ENCODE data around the gene TNRC6A. TPM values are rescaled to one million over a fixed set of nuclear protein-coding genes. Genes with fewer than 3 reads are reported as not detected.

TNRC6A gene
- total and polyA plus RNA-seq, 4 donors = 9.3 to 42.3 (median 22.9) TPM

DNA sequence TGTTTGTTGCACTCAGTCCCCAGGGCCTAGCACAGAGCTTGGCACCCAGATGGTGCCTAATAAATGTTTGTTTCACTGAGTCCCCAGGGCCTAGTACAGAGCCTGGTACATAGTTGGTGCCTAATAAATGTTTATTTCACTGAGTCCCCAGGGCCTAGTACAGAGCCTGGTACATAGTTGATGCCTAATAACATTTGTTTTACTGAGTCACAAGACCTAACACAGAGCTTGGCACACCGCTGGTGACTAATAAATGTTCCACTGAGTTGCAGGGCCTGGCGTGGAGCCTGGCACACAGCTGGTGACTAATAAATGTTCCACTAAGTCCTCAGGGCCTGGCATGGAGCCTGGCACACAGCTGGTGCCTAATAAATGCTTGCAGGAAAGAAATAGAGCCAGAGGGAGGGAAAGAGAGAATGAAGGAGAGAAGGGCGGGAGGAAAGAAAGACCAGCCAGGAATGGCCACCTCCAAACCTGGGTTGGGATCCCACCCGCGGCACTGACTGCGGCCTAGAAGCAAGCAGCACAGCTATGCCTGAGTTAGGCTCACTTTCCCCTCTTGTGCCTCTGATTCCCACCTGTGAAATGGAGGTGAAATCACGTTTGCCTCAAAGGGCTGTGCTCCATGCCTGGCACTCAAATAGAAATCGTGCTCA lies 123.8 kb downstream of the TNRC6A start:
- TF ChIP-seq GABPA (IDR thresholded peaks at IDR 0.05 in 1 of 2, conservative IDR thresholded peaks at IDR 0.05 in 1 of 2) (no peak), HNF4G (IDR thresholded peaks at IDR 0.05) (no peak), SP1 (IDR thresholded peaks at IDR 0.05) (no peak), YY1 (IDR thresholded peaks at IDR 0.05) (no peak), HNF4A (conservative IDR thresholded peaks at IDR 0.05) (no peak), TAF1 (conservative IDR thresholded peaks at IDR 0.05) (no peak), NR2F2 (IDR thresholded peaks at IDR 0.05) (no peak), RXRA (IDR thresholded peaks at IDR 0.05) (no peak), FOXA1 (IDR thresholded peaks at IDR 0.05) (no peak), EGR1 (IDR thresholded peaks at IDR 0.05; ENCODE audit: low read depth in 2 of 2) (no peak), FOXA2 (IDR thresholded peaks at IDR 0.05) (no peak), JUND (IDR thresholded peaks at IDR 0.05) (no peak), RAD21 (IDR thresholded peaks at IDR 0.05) (no peak)
- TF ChIP-seq, protein P1, sequence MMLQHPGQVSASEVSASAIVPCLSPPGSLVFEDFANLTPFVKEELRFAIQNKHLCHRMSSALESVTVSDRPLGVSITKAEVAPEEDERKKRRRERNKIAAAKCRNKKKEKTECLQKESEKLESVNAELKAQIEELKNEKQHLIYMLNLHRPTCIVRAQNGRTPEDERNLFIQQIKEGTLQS (IDR thresholded peaks at IDR 0.05) = no peak
- TF ChIP-seq, protein P2, sequence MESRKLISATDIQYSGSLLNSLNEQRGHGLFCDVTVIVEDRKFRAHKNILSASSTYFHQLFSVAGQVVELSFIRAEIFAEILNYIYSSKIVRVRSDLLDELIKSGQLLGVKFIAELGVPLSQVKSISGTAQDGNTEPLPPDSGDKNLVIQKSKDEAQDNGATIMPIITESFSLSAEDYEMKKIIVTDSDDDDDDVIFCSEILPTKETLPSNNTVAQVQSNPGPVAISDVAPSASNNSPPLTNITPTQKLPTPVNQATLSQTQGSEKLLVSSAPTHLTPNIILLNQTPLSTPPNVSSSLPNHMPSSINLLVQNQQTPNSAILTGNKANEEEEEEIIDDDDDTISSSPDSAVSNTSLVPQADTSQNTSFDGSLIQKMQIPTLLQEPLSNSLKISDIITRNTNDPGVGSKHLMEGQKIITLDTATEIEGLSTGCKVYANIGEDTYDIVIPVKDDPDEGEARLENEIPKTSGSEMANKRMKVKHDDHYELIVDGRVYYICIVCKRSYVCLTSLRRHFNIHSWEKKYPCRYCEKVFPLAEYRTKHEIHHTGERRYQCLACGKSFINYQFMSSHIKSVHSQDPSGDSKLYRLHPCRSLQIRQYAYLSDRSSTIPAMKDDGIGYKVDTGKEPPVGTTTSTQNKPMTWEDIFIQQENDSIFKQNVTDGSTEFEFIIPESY (IDR thresholded peaks at IDR 0.05) = no peak
- TF ChIP-seq, protein P3, sequence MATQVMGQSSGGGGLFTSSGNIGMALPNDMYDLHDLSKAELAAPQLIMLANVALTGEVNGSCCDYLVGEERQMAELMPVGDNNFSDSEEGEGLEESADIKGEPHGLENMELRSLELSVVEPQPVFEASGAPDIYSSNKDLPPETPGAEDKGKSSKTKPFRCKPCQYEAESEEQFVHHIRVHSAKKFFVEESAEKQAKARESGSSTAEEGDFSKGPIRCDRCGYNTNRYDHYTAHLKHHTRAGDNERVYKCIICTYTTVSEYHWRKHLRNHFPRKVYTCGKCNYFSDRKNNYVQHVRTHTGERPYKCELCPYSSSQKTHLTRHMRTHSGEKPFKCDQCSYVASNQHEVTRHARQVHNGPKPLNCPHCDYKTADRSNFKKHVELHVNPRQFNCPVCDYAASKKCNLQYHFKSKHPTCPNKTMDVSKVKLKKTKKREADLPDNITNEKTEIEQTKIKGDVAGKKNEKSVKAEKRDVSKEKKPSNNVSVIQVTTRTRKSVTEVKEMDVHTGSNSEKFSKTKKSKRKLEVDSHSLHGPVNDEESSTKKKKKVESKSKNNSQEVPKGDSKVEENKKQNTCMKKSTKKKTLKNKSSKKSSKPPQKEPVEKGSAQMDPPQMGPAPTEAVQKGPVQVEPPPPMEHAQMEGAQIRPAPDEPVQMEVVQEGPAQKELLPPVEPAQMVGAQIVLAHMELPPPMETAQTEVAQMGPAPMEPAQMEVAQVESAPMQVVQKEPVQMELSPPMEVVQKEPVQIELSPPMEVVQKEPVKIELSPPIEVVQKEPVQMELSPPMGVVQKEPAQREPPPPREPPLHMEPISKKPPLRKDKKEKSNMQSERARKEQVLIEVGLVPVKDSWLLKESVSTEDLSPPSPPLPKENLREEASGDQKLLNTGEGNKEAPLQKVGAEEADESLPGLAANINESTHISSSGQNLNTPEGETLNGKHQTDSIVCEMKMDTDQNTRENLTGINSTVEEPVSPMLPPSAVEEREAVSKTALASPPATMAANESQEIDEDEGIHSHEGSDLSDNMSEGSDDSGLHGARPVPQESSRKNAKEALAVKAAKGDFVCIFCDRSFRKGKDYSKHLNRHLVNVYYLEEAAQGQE (IDR thresholded peaks at IDR 0.05) = no peak
- TF ChIP-seq, protein P4, sequence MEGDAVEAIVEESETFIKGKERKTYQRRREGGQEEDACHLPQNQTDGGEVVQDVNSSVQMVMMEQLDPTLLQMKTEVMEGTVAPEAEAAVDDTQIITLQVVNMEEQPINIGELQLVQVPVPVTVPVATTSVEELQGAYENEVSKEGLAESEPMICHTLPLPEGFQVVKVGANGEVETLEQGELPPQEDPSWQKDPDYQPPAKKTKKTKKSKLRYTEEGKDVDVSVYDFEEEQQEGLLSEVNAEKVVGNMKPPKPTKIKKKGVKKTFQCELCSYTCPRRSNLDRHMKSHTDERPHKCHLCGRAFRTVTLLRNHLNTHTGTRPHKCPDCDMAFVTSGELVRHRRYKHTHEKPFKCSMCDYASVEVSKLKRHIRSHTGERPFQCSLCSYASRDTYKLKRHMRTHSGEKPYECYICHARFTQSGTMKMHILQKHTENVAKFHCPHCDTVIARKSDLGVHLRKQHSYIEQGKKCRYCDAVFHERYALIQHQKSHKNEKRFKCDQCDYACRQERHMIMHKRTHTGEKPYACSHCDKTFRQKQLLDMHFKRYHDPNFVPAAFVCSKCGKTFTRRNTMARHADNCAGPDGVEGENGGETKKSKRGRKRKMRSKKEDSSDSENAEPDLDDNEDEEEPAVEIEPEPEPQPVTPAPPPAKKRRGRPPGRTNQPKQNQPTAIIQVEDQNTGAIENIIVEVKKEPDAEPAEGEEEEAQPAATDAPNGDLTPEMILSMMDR (IDR thresholded peaks at IDR 0.05; ENCODE audit: low read depth, low read length, missing input control) = no peak
- TF ChIP-seq, protein P5, sequence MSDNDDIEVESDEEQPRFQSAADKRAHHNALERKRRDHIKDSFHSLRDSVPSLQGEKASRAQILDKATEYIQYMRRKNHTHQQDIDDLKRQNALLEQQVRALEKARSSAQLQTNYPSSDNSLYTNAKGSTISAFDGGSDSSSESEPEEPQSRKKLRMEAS (IDR thresholded peaks at IDR 0.05) = no peak
- 82% methylated on average over 8 of the region's 8 CpGs for WGBS
- no peaks in the 10 kb centered on the region for H3K36me3 ChIP-seq (ENCODE audit: control insufficient read depth in 4 of 4, insufficient read depth in 3 of 4, low read depth in 1 of 4, low read length in 3 of 4)
- H3K4me1 ChIP-seq (ENCODE audit: control insufficient read depth in 4 of 4, insufficient read depth in 4 of 4, low read length in 3 of 4) = no peaks in the 10 kb centered on the region
- no peaks in the 10 kb centered on the region for H3K27me3 ChIP-seq (ENCODE audit: control insufficient read depth in 4 of 4, insufficient read depth in 4 of 4, low read length in 3 of 4)
- H3K9me3 ChIP-seq (ENCODE audit: control insufficient read depth in 4 of 4, low read length in 3 of 4) = no peaks in the 10 kb centered on the region
- no peak for DNase-seq (ENCODE audit: low spot score)
- H3K9ac ChIP-seq (ENCODE audit: low read depth in 1 of 2, low read length in 2 of 2) = no peak overlapping the region
- H3K27ac ChIP-seq (ENCODE audit: low read depth in 1 of 2, low read length in 2 of 2) = no peak overlapping the region
- H3K4me3 ChIP-seq (ENCODE audit: low read depth in 1 of 3, low read length in 3 of 3) = no peak overlapping the region

Data from liver (tissue), 9 donors.